Left ventricle myocardium superior (tissue), 1 donor: ENCODE results near the gene SIGLEC14. TPM values are rescaled to one million over a fixed set of nuclear protein-coding genes. Genes with fewer than 3 reads are reported as not detected.
A peak's percentile ranks its signal among the peaks of the same experiment; 100 is the strongest.
"Not testable (repeated sequence)": the region's sequence is repeated elsewhere in the genome, so short reads cannot be mapped to it uniquely, and the experiment has no call there.

Experiments used
- ATAC-seq: fragments of 200-7000 bp; cut with Tn5 transposase; one replicate; pipeline ENCODE4 v1.9.1; 2020; ENCODE audit warnings: mild to moderate bottlenecking, moderate library complexity
- DNase-seq: peaks from one replicate; pipeline ENCODE4 v3.0.0-alpha.2; 2020
- intact Hi-C: fragments of 100-400 bp; cut with micrococcal nuclease; formaldehyde crosslinking; loops from one replicate; pipeline ENCODE4 v1.11.0; 2022
- long read RNA-seq: library from polyadenylated mRNA; unstranded; transcript quantifications from one replicate; pipeline ENCODE4 v2.0.0, GENCODE V29; 2021
- total RNA-seq: library from RNA; stranded (reverse); fragmentation: NEBNext Ultra II Directional; extraction: Animal tissue kit (Norgen Biotek cat#: 25700); gene quantifications from one replicate; pipeline ENCODE4 v1.2.1, GENCODE V29; 2021
- donor health status: DM: no; HTN: yes; CAD: no; lungs with severe emphysema.

SIGLEC14 gene
- total RNA-seq, result 0.94 TPM
- long read RNA-seq, result 0 reads

GRCh38 chr19:51646730-51647129 lies at the start of gene SIGLEC14:
Gene SIGLEC14, minus strand, starts transcription at chr19:51646825. Its CDS starts 66 bp downstream, at chr19:51646759.
- DNase-seq (peak; percentile 29), ATAC-seq (peak; percentile 53)
- intact Hi-C loops, result not testable (repeated sequence)

GRCh38 chr19:51695702-51696315 lies 49.2 kb upstream of the SIGLEC14 start:
- intact Hi-C loops, result no loop called here
- DNase-seq (no peak), ATAC-seq (no peak)

GRCh38 chr19:51695088-51695487 lies 48.5 kb upstream of the SIGLEC14 start:
- no peak for DNase-seq
- intact Hi-C loops, result no loop called here
- ATAC-seq, result no peak

- no peak for DNase-seq
- intact Hi-C loops, result no loop called here
- ATAC-seq, result no peak
These were observed 47.9 kb upstream of the SIGLEC14 start for GRCh38 chr19:51694318-51695085.

- intact Hi-C loops, result no loop called here
- DNase-seq (no peak), ATAC-seq (no peak)
These were observed 47.2 kb upstream of the SIGLEC14 start for GRCh38 chr19:51693819-51694218.

GRCh38 chr19:51693260-51693659 lies 46.6 kb upstream of the SIGLEC14 start, which contains the start of gene SPACA6:
Gene SPACA6, plus strand, starts transcription at chr19:51693330. Its CDS starts 197 bp downstream, at chr19:51693527.
- DNase-seq, result no peak
- intact Hi-C loops, result no loop called here
- ATAC-seq, result no peak

- ATAC-seq (no peak), DNase-seq (no peak)
- intact Hi-C loops, result no loop called here
These were observed 45.8 kb upstream of the SIGLEC14 start for GRCh38 chr19:51692468-51692867.

GRCh38 chr19:51691584-51692428 lies 45.2 kb upstream of the SIGLEC14 start:
- no peak for DNase-seq
- ATAC-seq, result no peak
- intact Hi-C loops, result no loop called here

GRCh38 chr19:51691074-51691583 lies 44.5 kb upstream of the SIGLEC14 start:
- intact Hi-C loops, result no loop called here
- no peak for DNase-seq
- ATAC-seq, result no peak

- DNase-seq (peak; percentile 82), ATAC-seq (peak; percentile 48)
- intact Hi-C loops, result no loop called here
These were observed 43.9 kb upstream of the SIGLEC14 start for GRCh38 chr19:51690454-51691073.

GRCh38 chr19:51689751-51690453 lies 43.3 kb upstream of the SIGLEC14 start:
- DNase-seq (peak; percentile 58), ATAC-seq (peak; percentile 1)
- intact Hi-C loops, result no loop called here

- intact Hi-C loops, result no loop called here
- ATAC-seq (peak; percentile 87), DNase-seq (peak; percentile 93)
These were observed 42.3 kb upstream of the SIGLEC14 start for GRCh38 chr19:51688671-51689571.

GRCh38 chr19:51687791-51688670 lies 41.4 kb upstream of the SIGLEC14 start:
- DNase-seq (peak; percentile 79), ATAC-seq (peak; percentile 62)
- intact Hi-C loops, result no loop called here

- intact Hi-C loops, result no loop called here
- no peak for ATAC-seq
- no peak for DNase-seq
These were observed 39.5 kb upstream of the SIGLEC14 start for GRCh38 chr19:51686171-51686570.

- intact Hi-C loops, result no loop called here
- ATAC-seq, result peak; percentile 40
These were observed 34.8 kb upstream of the SIGLEC14 start for GRCh38 chr19:51681286-51681941.

GRCh38 chr19:51680474-51680873 lies 33.8 kb upstream of the SIGLEC14 start:
- ATAC-seq (no peak), DNase-seq (no peak)
- intact Hi-C loops, result no loop called here

More at GRCh38 chr19:51681286-51681941, 34.8 kb upstream of the SIGLEC14 start:
- no peak for DNase-seq
